ENCODE measurements around the gene PLSCR1. TPM values are rescaled to one million over a fixed set of nuclear protein-coding genes. Genes with fewer than 3 reads are reported as not detected.

The PLSCR1 gene
- total and polyA plus RNA-seq, 10 donors = 42.4 to 267 (median 179) TPM

DNA sequence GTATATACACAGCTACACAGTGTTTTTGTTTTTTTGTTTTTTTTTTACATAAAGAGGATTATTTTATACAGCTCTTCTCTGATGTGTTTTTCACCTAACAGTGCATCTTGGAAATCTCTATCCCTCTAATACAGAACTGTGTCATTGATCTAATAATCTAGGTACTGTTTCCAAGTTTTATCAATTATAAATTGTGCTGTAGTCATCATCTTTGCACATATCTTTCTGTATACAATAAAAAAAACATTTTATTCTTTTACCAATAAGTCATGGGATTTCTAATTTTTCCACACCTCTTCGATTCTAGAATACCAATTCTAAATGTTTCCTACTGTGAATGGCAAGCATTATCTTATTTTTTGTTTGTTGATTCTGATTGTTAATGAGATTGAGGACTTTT lies 73.4 kb downstream of the PLSCR1 start:
- H3K9me3 ChIP-seq = no peaks in the 10 kb centered on the region
- peaks cover 0 to 15% (median 6%) of the 10 kb centered on the region in 6 donors for H3K4me1 ChIP-seq
- intact Hi-C loops (cut with DNase I; ENCODE audit: low total_unique reads) = no loop called here
- no peak for TF ChIP-seq POLR2AphosphoS5 (IDR thresholded peaks at IDR 0.05)
- TF ChIP-seq POLR2A (IDR thresholded peaks at IDR 0.05) = no peak
- TF ChIP-seq, protein P1, sequence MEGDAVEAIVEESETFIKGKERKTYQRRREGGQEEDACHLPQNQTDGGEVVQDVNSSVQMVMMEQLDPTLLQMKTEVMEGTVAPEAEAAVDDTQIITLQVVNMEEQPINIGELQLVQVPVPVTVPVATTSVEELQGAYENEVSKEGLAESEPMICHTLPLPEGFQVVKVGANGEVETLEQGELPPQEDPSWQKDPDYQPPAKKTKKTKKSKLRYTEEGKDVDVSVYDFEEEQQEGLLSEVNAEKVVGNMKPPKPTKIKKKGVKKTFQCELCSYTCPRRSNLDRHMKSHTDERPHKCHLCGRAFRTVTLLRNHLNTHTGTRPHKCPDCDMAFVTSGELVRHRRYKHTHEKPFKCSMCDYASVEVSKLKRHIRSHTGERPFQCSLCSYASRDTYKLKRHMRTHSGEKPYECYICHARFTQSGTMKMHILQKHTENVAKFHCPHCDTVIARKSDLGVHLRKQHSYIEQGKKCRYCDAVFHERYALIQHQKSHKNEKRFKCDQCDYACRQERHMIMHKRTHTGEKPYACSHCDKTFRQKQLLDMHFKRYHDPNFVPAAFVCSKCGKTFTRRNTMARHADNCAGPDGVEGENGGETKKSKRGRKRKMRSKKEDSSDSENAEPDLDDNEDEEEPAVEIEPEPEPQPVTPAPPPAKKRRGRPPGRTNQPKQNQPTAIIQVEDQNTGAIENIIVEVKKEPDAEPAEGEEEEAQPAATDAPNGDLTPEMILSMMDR (IDR thresholded peaks at IDR 0.05 in 8 of 11, conservative IDR thresholded peaks at IDR 0.05 in 3 of 11) = no peak
- no peak overlapping the region for H3K4me3 ChIP-seq
- no peaks in the 10 kb centered on the region for H3K36me3 ChIP-seq
- H3K27ac ChIP-seq = no peak overlapping the region
- WGBS, 5 donors = 91 to 93% (median 92%) methylated on average over 1 of the region's 1 CpG
- no peak for DNase-seq
- peaks cover 0 to 2% (median 0%) of the 10 kb centered on the region in 7 donors for H3K27me3 ChIP-seq (replicated peaks in 1 of 7)

DNA sequence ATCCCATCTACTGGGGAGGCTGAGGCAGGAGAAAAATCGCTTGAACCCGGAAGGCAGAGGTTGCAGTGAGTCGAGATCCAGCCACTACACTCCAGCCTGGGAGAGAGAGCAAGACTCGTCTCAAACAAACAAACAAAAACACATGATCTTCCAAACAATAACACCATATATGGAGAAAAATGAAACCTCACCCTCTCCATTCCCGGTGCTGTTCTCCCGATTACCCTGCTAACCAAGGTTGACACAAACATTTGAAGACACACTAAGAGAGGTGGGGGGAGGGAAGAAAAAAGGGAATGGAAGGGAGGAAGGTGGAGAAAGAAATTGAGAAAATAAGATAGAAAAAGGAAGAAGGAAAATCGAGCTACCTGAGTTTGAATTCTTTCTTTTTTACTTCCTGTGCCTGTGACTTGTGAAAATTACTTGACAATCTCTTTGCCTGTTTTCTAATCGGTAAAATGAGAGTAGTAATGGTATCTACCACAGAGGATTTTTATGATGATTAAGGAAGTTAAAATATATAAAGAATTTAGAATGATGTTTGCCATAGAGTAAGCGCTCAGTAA lies 73.9 kb downstream of the PLSCR1 start:
- TF ChIP-seq POLR2A (IDR thresholded peaks at IDR 0.05) (no peak), POLR2AphosphoS5 (IDR thresholded peaks at IDR 0.05) (no peak)
- TF ChIP-seq, protein P1 (IDR thresholded peaks at IDR 0.05 in 8 of 11, conservative IDR thresholded peaks at IDR 0.05 in 3 of 11) = no peak
- H3K4me1 ChIP-seq = peaks cover 0 to 15% (median 6%) of the 10 kb centered on the region in 6 donors

DNA sequence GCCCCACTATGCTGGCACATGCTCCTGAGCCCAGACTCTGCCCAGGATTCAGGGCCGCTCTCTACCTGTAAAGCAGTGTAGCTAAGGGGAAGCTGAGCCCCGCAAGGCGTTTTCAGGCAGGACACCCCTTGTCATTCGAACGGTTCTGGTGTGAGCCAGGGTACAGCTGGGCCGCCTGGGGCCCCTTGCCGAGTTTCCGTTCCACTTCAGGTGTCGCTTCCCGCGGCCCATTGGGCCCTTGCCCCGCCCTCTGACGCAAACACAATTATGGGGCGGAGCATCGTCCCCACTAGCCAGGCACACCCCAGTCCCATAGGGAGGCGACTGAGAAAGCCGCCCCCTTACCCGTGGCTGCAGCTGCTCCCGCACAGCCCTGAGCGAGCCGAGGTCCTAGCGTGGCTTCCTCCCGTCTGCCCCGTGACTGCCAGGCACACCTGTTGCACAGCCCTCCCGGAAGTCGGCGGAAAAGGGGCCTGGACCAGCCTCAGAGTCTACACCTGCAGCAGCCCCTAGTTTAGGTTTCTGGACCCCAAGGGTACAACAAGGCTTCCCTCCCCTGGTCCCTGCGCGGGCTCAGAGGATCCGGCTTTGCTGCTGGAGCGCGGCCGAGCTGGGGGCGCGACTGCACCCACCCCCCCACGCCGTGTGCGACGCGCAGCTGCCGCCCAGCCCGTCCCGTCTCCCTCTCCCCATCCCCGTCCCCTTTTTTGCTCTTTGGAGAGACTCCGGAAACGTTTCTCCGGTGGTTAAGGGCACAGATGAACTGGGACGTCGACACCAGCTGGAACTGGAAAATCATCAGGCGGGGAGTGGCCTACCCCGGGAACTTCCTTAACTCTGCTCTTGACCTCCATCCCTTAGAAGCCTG lies 75.0 kb downstream of the PLSCR1 start, which contains the start of gene PLSCR2:
Gene PLSCR2, minus strand, starts transcription at position 412 of the 868 bp plus-strand sequence. CDS start 9,657 bp downstream, outside the sequence.
- intact Hi-C loops (cut with DNase I; ENCODE audit: low total_unique reads) = no loop called here
- Histone ChIP-seq H3K27ac (peak within 1 kb of the TSS; percentile 49 to 89 (median 66)), H3K4me3 (peak within 1 kb of the TSS; percentile 34 to 81 (median 49)), H3K36me3 (no peaks in the 10 kb centered on the region), H3K9me3 (no peaks in the 10 kb centered on the region), H3K4me1 (peaks cover 0 to 15% (median 6%) of the 10 kb centered on the region in 6 donors), H3K27me3 (replicated peaks in 1 of 7) (no peaks in the 10 kb centered on the region)
- TF ChIP-seq, protein P1 (IDR thresholded peaks at IDR 0.05 in 8 of 11, conservative IDR thresholded peaks at IDR 0.05 in 3 of 11) = no peak
- TF ChIP-seq POLR2AphosphoS5 (IDR thresholded peaks at IDR 0.05) = peak; percentile 80 to 82 (median 81)
- DNase-seq = peak; percentile 95
- 7 to 17% (median 9%) methylated on average over 6 to 51 of the region's 51 CpGs for WGBS, 5 donors

More for the DNA sequence above, 73.9 kb downstream of the PLSCR1 start:
- Histone ChIP-seq H3K27ac (no peak overlapping the region), H3K27me3 (replicated peaks in 1 of 7) (no peaks in the 10 kb centered on the region), H3K4me3 (no peak overlapping the region), H3K9me3 (no peaks in the 10 kb centered on the region), H3K36me3 (no peaks in the 10 kb centered on the region)
- no peak for DNase-seq
- 83 to 94% (median 87%) methylated on average over 9 of the region's 9 CpGs for WGBS, 5 donors
- intact Hi-C loops (cut with DNase I; ENCODE audit: low total_unique reads) = no loop called here

DNA sequence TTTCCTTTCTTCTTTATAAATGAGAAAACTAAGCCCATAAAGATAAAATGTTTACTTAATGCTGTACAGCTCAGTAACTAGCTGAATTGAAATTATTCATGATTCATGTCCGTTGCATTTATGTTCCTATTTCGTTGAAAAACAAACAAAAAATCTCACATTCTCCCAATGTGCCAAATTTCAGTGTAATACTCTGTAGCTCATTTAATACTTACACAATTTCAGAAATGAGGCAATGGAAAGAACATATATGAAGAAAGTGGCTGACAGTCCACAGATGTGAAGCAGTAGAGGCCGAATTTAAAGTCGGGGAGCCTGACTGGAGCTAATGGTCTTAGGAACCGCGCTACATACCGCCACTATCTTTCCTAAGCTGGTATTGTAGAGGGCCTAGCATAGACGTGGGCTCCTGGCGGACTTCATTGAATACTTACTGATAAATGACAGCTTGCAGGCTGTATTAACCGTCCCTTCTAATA lies 75.7 kb downstream of the PLSCR1 start:
- 83 to 97% (median 91%) methylated on average over 10 of the region's 10 CpGs for WGBS, 5 donors
- Histone ChIP-seq H3K27me3 (replicated peaks in 1 of 7) (no peaks in the 10 kb centered on the region), H3K4me1 (peaks cover 0 to 15% (median 6%) of the 10 kb centered on the region in 6 donors), H3K36me3 (no peaks in the 10 kb centered on the region), H3K27ac (peak overlapping the region; percentile 49 to 89 (median 66)), H3K4me3 (peak overlapping the region in 5 of 8 donors; percentile 43 to 81 (median 53)), H3K9me3 (no peaks in the 10 kb centered on the region)
- intact Hi-C loops (cut with DNase I; ENCODE audit: low total_unique reads) = no loop called here
- TF ChIP-seq, protein P1 (IDR thresholded peaks at IDR 0.05 in 8 of 11, conservative IDR thresholded peaks at IDR 0.05 in 3 of 11) = no peak
- TF ChIP-seq POLR2AphosphoS5 (IDR thresholded peaks at IDR 0.05) (no peak), POLR2A (IDR thresholded peaks at IDR 0.05) (no peak)
- DNase-seq = no peak
